ENCODE results near the gene NOX4. TPM values are rescaled to one million over a fixed set of nuclear protein-coding genes. Genes with fewer than 3 reads are reported as not detected.
A peak's percentile ranks its signal among the peaks of the same experiment; 100 is the strongest.

The NOX4 gene
- total and polyA plus RNA-seq, 8 donors, result 0.28 to 2.8 (median 0.50) TPM; not detected in 3

GRCh38 chr11:89493431-89493830, 2.3 kb upstream of the NOX4 start:
- DNase-seq, result no peak
- WGBS, 5 donors, result 92 to 98% (median 93%) methylated on average over 3 of the region's 3 CpGs
- peaks cover 0 to 7% (median 6%) of the 10 kb centered on the region in 3 donors for H3K27me3 ChIP-seq
- TF ChIP-seq POLR2AphosphoS5 (IDR thresholded peaks at IDR 0.05), result no peak
- no peak for TF ChIP-seq POLR2A (IDR thresholded peaks at IDR 0.05)
- TF ChIP-seq CTCF (IDR thresholded peaks at IDR 0.05), result no peak
- TF ChIP-seq EP300 (IDR thresholded peaks at IDR 0.05), result no peak
- no peaks in the 10 kb centered on the region for H3K36me3 ChIP-seq
- peaks cover 0 to 21% (median 14%) of the 10 kb centered on the region in 4 donors for H3K4me1 ChIP-seq
- no peak overlapping the region for H3K27ac ChIP-seq
- intact Hi-C loops (cut with DNase I; ENCODE audit: low total_unique reads), result no loop called here
- no peak overlapping the region for H3K4me3 ChIP-seq
- H3K9me3 ChIP-seq, result no peaks in the 10 kb centered on the region

- intact Hi-C loops (cut with DNase I; ENCODE audit: low total_unique reads), result no loop called here
- WGBS, 5 donors, result 27 to 31% (median 28%) methylated on average over 3 of the region's 3 CpGs
- no peak for DNase-seq
- Histone ChIP-seq H3K9me3 (no peaks in the 10 kb centered on the region), H3K4me1 (peaks cover 0 to 21% (median 14%) of the 10 kb centered on the region in 4 donors), H3K36me3 (no peaks in the 10 kb centered on the region), H3K27ac (no peak overlapping the region), H3K27me3 (peaks cover 0 to 7% (median 6%) of the 10 kb centered on the region in 3 donors), H3K4me3 (peak overlapping the region; percentile 47 to 52 (median 50))
- TF ChIP-seq POLR2AphosphoS5 (IDR thresholded peaks at IDR 0.05) (no peak), POLR2A (IDR thresholded peaks at IDR 0.05) (no peak), CTCF (IDR thresholded peaks at IDR 0.05) (no peak), EP300 (IDR thresholded peaks at IDR 0.05) (no peak)
Observed at GRCh38 chr11:89490602-89490980, 584 bp downstream of the NOX4 start.

- Histone ChIP-seq H3K9me3 (no peaks in the 10 kb centered on the region), H3K4me3 (peak overlapping the region in 1 of 4 donors; percentile 52), H3K27ac (no peak overlapping the region), H3K27me3 (peaks cover 0 to 7% (median 6%) of the 10 kb centered on the region in 3 donors), H3K36me3 (no peaks in the 10 kb centered on the region), H3K4me1 (peaks cover 0 to 21% (median 14%) of the 10 kb centered on the region in 4 donors)
- intact Hi-C loops (cut with DNase I; ENCODE audit: low total_unique reads), result no loop called here
- no peak for DNase-seq
- WGBS, 5 donors, result 18 to 50% (median 37%) methylated on average over 1 of the region's 1 CpG
- TF ChIP-seq CTCF (IDR thresholded peaks at IDR 0.05), result no peak
- no peak for TF ChIP-seq EP300 (IDR thresholded peaks at IDR 0.05)
- no peak for TF ChIP-seq POLR2A (IDR thresholded peaks at IDR 0.05)
- no peak for TF ChIP-seq POLR2AphosphoS5 (IDR thresholded peaks at IDR 0.05)
Observed at GRCh38 chr11:89489930-89490329, 1.2 kb downstream of the NOX4 start.

- WGBS, 5 donors, result 58 to 74% (median 68%) methylated on average over 3 of the region's 3 CpGs
- no peak for TF ChIP-seq POLR2A (IDR thresholded peaks at IDR 0.05)
- TF ChIP-seq CTCF (IDR thresholded peaks at IDR 0.05), result no peak
- no peak for TF ChIP-seq POLR2AphosphoS5 (IDR thresholded peaks at IDR 0.05)
- TF ChIP-seq EP300 (IDR thresholded peaks at IDR 0.05), result no peak
Observed at GRCh38 chr11:89487016-89487415, 4.2 kb downstream of the NOX4 start.

More at GRCh38 chr11:89487016-89487415, 4.2 kb downstream of the NOX4 start:
- Histone ChIP-seq H3K4me3 (no peak overlapping the region), H3K4me1 (peaks cover 0 to 21% (median 14%) of the 10 kb centered on the region in 4 donors), H3K9me3 (no peaks in the 10 kb centered on the region), H3K27ac (no peak overlapping the region), H3K36me3 (no peaks in the 10 kb centered on the region), H3K27me3 (peaks cover 0 to 7% (median 6%) of the 10 kb centered on the region in 3 donors)
- intact Hi-C loops (cut with DNase I; ENCODE audit: low total_unique reads), result no loop called here
- no peak for DNase-seq

Measured in stomach (tissue), 9 donors.